ENCODE measurements around the gene CBFA2T2. TPM values are rescaled to one million over a fixed set of nuclear protein-coding genes. Genes with fewer than 3 reads are reported as not detected.

The CBFA2T2 gene
- polyA plus RNA-seq, 4 donors: 6.5 to 30.3 (median 9.2) TPM

GRCh38 chr20:33650111-33650752, 160.3 kb downstream of the CBFA2T2 start:
- H3K27ac ChIP-seq (ENCODE audit: low read depth in 1 of 3, low read length in 2 of 3): no peak overlapping the region
- DNase-seq (no peak), FAIRE-seq (no peak)
- H3K36me3 ChIP-seq (ENCODE audit: control insufficient read depth in 3 of 3, insufficient read depth in 2 of 3, low read depth in 1 of 3, low read length in 3 of 3): peaks cover 0 to 38% (median 5%) of the 10 kb centered on the region in 3 donors
- H3K27me3 ChIP-seq (ENCODE audit: control insufficient read depth in 3 of 3, insufficient read depth in 3 of 3, low read length in 3 of 3): no peaks in the 10 kb centered on the region
- no peaks in the 10 kb centered on the region for H3K9me3 ChIP-seq (ENCODE audit: control insufficient read depth in 2 of 2, insufficient read depth in 1 of 2, low read depth in 1 of 2, low read length in 1 of 2)
- H3K4me3 ChIP-seq (ENCODE audit: low read depth in 1 of 3, low read length in 3 of 3): no peak overlapping the region
- WGBS, 3 donors: 81 to 86% (median 83%) methylated on average over 11 of the region's 11 CpGs
- H3K4me1 ChIP-seq (ENCODE audit: control insufficient read depth in 3 of 3, insufficient read depth in 2 of 3, low read depth in 1 of 3, low read length in 2 of 3): peaks cover 0 to 38% (median 0%) of the 10 kb centered on the region in 3 donors

GRCh38 chr20:33650753-33651561, 161.1 kb downstream of the CBFA2T2 start:
- H3K27me3 ChIP-seq (ENCODE audit: control insufficient read depth in 3 of 3, insufficient read depth in 3 of 3, low read length in 3 of 3): no peaks in the 10 kb centered on the region
- peak; percentile 50 to 53 for DNase-seq
- no peak overlapping the region for H3K4me3 ChIP-seq (ENCODE audit: low read depth in 1 of 3, low read length in 3 of 3)
- peaks cover 0 to 39% (median 0%) of the 10 kb centered on the region in 3 donors for H3K4me1 ChIP-seq (ENCODE audit: control insufficient read depth in 3 of 3, insufficient read depth in 2 of 3, low read depth in 1 of 3, low read length in 2 of 3)
- H3K9me3 ChIP-seq (ENCODE audit: control insufficient read depth in 2 of 2, insufficient read depth in 1 of 2, low read depth in 1 of 2, low read length in 1 of 2): no peaks in the 10 kb centered on the region
- FAIRE-seq: no peak
- peak overlapping the region in 1 of 3 donors; percentile 3 for H3K27ac ChIP-seq (ENCODE audit: low read depth in 1 of 3, low read length in 2 of 3)
- WGBS, 3 donors: 40 to 67% (median 53%) methylated on average over 10 of the region's 10 CpGs
- peaks cover 0 to 37% (median 0%) of the 10 kb centered on the region in 3 donors for H3K36me3 ChIP-seq (ENCODE audit: control insufficient read depth in 3 of 3, insufficient read depth in 2 of 3, low read depth in 1 of 3, low read length in 3 of 3)

GRCh38 chr20:33651562-33652048, 161.7 kb downstream of the CBFA2T2 start:
- Histone ChIP-seq H3K4me3 (ENCODE audit: low read depth in 1 of 3, low read length in 3 of 3) (no peak overlapping the region), H3K27ac (ENCODE audit: low read depth in 1 of 3, low read length in 2 of 3) (peak overlapping the region in 1 of 3 donors; percentile 3), H3K4me1 (ENCODE audit: control insufficient read depth in 3 of 3, insufficient read depth in 2 of 3, low read depth in 1 of 3, low read length in 2 of 3) (peaks cover 0 to 39% (median 0%) of the 10 kb centered on the region in 3 donors), H3K9me3 (ENCODE audit: control insufficient read depth in 2 of 2, insufficient read depth in 1 of 2, low read depth in 1 of 2, low read length in 1 of 2) (no peaks in the 10 kb centered on the region), H3K36me3 (ENCODE audit: control insufficient read depth in 3 of 3, insufficient read depth in 2 of 3, low read depth in 1 of 3, low read length in 3 of 3) (peaks cover 0 to 37% (median 0%) of the 10 kb centered on the region in 3 donors), H3K27me3 (ENCODE audit: control insufficient read depth in 3 of 3, insufficient read depth in 3 of 3, low read length in 3 of 3) (no peaks in the 10 kb centered on the region)
- FAIRE-seq (no peak), DNase-seq (peak in 1 of 2 donors; percentile 56)
- WGBS, 3 donors: 15 to 64% (median 42%) methylated on average over 13 of the region's 13 CpGs

GRCh38 chr20:33653218-33653899, 163.5 kb downstream of the CBFA2T2 start:
- peak; percentile 73 to 89 for DNase-seq
- H3K9me3 ChIP-seq (ENCODE audit: control insufficient read depth in 2 of 2, insufficient read depth in 1 of 2, low read depth in 1 of 2, low read length in 1 of 2): no peaks in the 10 kb centered on the region
- peaks cover 0 to 39% (median 0%) of the 10 kb centered on the region in 3 donors for H3K4me1 ChIP-seq (ENCODE audit: control insufficient read depth in 3 of 3, insufficient read depth in 2 of 3, low read depth in 1 of 3, low read length in 2 of 3)
- no peak overlapping the region for H3K4me3 ChIP-seq (ENCODE audit: low read depth in 1 of 3, low read length in 3 of 3)
- H3K27me3 ChIP-seq (ENCODE audit: control insufficient read depth in 3 of 3, insufficient read depth in 3 of 3, low read length in 3 of 3): no peaks in the 10 kb centered on the region
- 19 to 37% (median 36%) methylated on average over 16 of the region's 16 CpGs for WGBS, 3 donors
- H3K27ac ChIP-seq (ENCODE audit: low read depth in 1 of 3, low read length in 2 of 3): peak overlapping the region in 2 of 3 donors; percentile 53 to 89
- peaks cover 0 to 38% (median 0%) of the 10 kb centered on the region in 3 donors for H3K36me3 ChIP-seq (ENCODE audit: control insufficient read depth in 3 of 3, insufficient read depth in 2 of 3, low read depth in 1 of 3, low read length in 3 of 3)
- FAIRE-seq: no peak

GRCh38 chr20:33653900-33654596, 164.2 kb downstream of the CBFA2T2 start:
- 22 to 65% (median 40%) methylated on average over 11 of the region's 11 CpGs for WGBS, 3 donors
- FAIRE-seq (no peak), DNase-seq (peak; percentile 96 to 99)
- Histone ChIP-seq H3K4me1 (ENCODE audit: control insufficient read depth in 3 of 3, insufficient read depth in 2 of 3, low read depth in 1 of 3, low read length in 2 of 3) (peaks cover 0 to 37% (median 0%) of the 10 kb centered on the region in 3 donors), H3K36me3 (ENCODE audit: control insufficient read depth in 3 of 3, insufficient read depth in 2 of 3, low read depth in 1 of 3, low read length in 3 of 3) (peaks cover 0 to 41% (median 0%) of the 10 kb centered on the region in 3 donors), H3K9me3 (ENCODE audit: control insufficient read depth in 2 of 2, insufficient read depth in 1 of 2, low read depth in 1 of 2, low read length in 1 of 2) (no peaks in the 10 kb centered on the region), H3K27me3 (ENCODE audit: control insufficient read depth in 3 of 3, insufficient read depth in 3 of 3, low read length in 3 of 3) (no peaks in the 10 kb centered on the region), H3K4me3 (ENCODE audit: low read depth in 1 of 3, low read length in 3 of 3) (no peak overlapping the region), H3K27ac (ENCODE audit: low read depth in 1 of 3, low read length in 2 of 3) (peak overlapping the region; percentile 43 to 89 (median 86))

DNA sequence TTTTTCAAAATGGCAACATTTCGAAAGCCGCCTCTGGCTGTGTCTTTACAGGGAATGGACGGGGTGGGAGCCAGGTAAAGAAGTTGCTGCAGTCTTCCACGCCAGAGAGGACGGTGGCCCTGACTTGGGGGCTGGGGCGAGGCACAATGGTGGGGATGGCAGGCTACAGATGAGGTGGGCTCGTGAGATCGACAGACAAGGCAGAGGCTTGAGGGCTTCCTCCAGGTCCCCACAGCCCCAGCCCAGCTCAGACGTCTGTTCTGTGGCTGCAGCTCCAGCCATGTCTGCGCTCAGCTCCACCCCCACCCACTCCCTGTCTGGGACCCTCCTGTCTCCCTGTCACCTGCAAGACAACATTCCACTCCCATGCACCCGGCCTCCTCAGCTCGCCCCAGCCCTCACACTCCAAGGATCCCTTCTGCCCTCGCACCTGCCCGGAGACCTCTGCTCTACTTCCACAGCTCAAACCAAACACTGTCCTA, 164.8 kb downstream of the CBFA2T2 start:
- Histone ChIP-seq H3K4me3 (ENCODE audit: low read depth in 1 of 3, low read length in 3 of 3) (no peak overlapping the region), H3K27me3 (ENCODE audit: control insufficient read depth in 3 of 3, insufficient read depth in 3 of 3, low read length in 3 of 3) (no peaks in the 10 kb centered on the region), H3K4me1 (ENCODE audit: control insufficient read depth in 3 of 3, insufficient read depth in 2 of 3, low read depth in 1 of 3, low read length in 2 of 3) (peaks cover 0 to 33% (median 0%) of the 10 kb centered on the region in 3 donors), H3K36me3 (ENCODE audit: control insufficient read depth in 3 of 3, insufficient read depth in 2 of 3, low read depth in 1 of 3, low read length in 3 of 3) (peaks cover 0 to 44% (median under 1%) of the 10 kb centered on the region in 3 donors), H3K9me3 (ENCODE audit: control insufficient read depth in 2 of 2, insufficient read depth in 1 of 2, low read depth in 1 of 2, low read length in 1 of 2) (no peaks in the 10 kb centered on the region), H3K27ac (ENCODE audit: low read depth in 1 of 3, low read length in 2 of 3) (peak overlapping the region; percentile 43 to 89 (median 86))
- FAIRE-seq (no peak), DNase-seq (peak; percentile 20 to 49)
- 30 to 60% (median 48%) methylated on average over 14 of the region's 14 CpGs for WGBS, 3 donors

GRCh38 chr20:33655164-33655563, 165.3 kb downstream of the CBFA2T2 start:
- 24 to 53% (median 30%) methylated on average over 4 of the region's 4 CpGs for WGBS, 3 donors
- H3K36me3 ChIP-seq (ENCODE audit: control insufficient read depth in 3 of 3, insufficient read depth in 2 of 3, low read depth in 1 of 3, low read length in 3 of 3): peaks cover 0 to 46% (median 2%) of the 10 kb centered on the region in 3 donors
- no peaks in the 10 kb centered on the region for H3K27me3 ChIP-seq (ENCODE audit: control insufficient read depth in 3 of 3, insufficient read depth in 3 of 3, low read length in 3 of 3)
- no peak overlapping the region for H3K4me3 ChIP-seq (ENCODE audit: low read depth in 1 of 3, low read length in 3 of 3)
- no peaks in the 10 kb centered on the region for H3K9me3 ChIP-seq (ENCODE audit: control insufficient read depth in 2 of 2, insufficient read depth in 1 of 2, low read depth in 1 of 2, low read length in 1 of 2)
- peak overlapping the region in 2 of 3 donors; percentile 86 to 89 for H3K27ac ChIP-seq (ENCODE audit: low read depth in 1 of 3, low read length in 2 of 3)
- FAIRE-seq: no peak
- H3K4me1 ChIP-seq (ENCODE audit: control insufficient read depth in 3 of 3, insufficient read depth in 2 of 3, low read depth in 1 of 3, low read length in 2 of 3): peaks cover 0 to 33% (median 0%) of the 10 kb centered on the region in 3 donors
- no peak for DNase-seq

Measured in small intestine (tissue), 7 donors.